Effector memory CD4-positive, alpha-beta T cell (primary cell): ENCODE measurements around the gene SYNGR1.
"Not testable (repeated sequence)": the region's sequence is repeated elsewhere in the genome, so short reads cannot be mapped to it uniquely, and the experiment has no call there.

Experiments
- DNase-seq, 3 donors: peaks; one replicate each; pipeline ENCODE4 v3.0.0-alpha.2; 2020
- H3K27ac ChIP-seq: 2 replicates; pipeline ENCODE4 v1.7.0; 2013; ENCODE audit warnings: mild to moderate bottlenecking, low read length, moderate library complexity; ENCODE audit not compliant: insufficient read depth, poor library complexity, severe bottlenecking
- H3K27me3 ChIP-seq: replicated peaks from 2 replicates; pipeline ENCODE4 v1.7.0; 2013; ENCODE audit warnings: mild to moderate bottlenecking, low read length; ENCODE audit not compliant: insufficient read depth, control insufficient read depth, poor library complexity, severe bottlenecking
- H3K36me3 ChIP-seq: 2 replicates; pipeline ENCODE4 v1.7.0; 2013; ENCODE audit warnings: mild to moderate bottlenecking, low read length, moderate library complexity; ENCODE audit not compliant: control insufficient read depth, insufficient read depth
- H3K4me1 ChIP-seq: 2 replicates; pipeline ENCODE4 v1.7.0; 2013; ENCODE audit warnings: low read length, mild to moderate bottlenecking; ENCODE audit not compliant: control insufficient read depth, insufficient read depth, poor library complexity, severe bottlenecking
- H3K4me3 ChIP-seq: 2 replicates; pipeline ENCODE4 v1.7.0; 2013; ENCODE audit warnings: low read length, low read depth, mild to moderate bottlenecking; ENCODE audit not compliant: insufficient read depth, poor library complexity, severe bottlenecking
- H3K9me3 ChIP-seq: 2 replicates; pipeline ENCODE4 v1.7.0; 2013; ENCODE audit warnings: mild to moderate bottlenecking, low read length, moderate library complexity; ENCODE audit not compliant: control insufficient read depth

Gene SYNGR1

DNA sequence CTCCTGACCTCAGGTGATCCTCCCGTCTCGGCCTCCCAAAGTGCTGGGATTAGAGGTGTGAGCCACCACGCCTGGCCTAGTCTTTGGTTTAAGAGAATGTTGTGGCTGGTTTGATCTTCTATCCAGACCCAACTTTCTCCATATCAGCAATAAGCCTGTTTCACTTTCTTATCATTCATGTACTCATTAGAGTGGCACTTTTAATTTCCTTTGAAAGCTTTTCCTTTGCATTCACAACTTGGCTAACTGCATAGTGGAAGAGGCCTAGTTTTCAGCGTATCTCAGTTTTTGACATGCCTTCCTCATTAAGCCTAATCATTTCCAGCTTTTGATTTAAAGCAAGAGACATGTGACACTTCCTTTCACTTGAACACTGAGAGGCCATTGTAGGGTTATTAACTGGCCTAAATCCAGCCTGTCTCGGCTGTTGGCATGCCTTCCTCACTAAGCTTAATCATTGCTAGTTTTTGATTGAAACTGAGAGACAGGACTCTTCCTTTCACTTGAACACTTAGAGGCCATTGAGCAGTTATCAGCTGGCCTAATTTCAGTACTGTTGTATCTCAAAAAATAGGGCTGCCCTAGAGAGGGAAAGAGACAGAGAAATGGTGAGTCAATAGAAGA, 17.2 kb upstream of the SYNGR1 start:
- H3K4me3 ChIP-seq, result no peak overlapping the region
- H3K36me3 ChIP-seq, result no peaks in the 10 kb centered on the region
- no peak for DNase-seq
- H3K4me1 ChIP-seq, result no peaks in the 10 kb centered on the region
- no peaks in the 10 kb centered on the region for H3K9me3 ChIP-seq
- no peak overlapping the region for H3K27ac ChIP-seq
- no peaks in the 10 kb centered on the region for H3K27me3 ChIP-seq

DNA sequence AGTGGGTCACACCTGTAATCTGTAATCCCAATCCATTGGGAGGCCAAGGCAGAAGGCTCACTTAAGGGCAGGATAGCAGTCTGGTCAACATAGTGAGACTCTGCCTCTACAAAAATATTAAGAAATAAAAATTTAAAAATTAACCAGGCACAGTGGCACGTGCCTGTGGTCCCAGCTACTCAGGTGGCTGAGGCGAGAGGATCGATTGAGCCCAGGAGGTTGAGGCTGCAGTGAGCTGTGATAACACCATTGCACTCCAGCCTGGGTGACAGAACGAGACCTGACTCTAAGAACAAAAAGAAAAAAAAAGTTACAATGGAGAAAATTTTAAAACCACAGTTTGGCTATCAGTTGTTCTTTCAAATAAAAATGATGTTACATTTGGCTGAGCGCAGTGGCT, 13.4 kb upstream of the SYNGR1 start:
- no peaks in the 10 kb centered on the region for H3K27me3 ChIP-seq
- no peak for DNase-seq
- H3K9me3 ChIP-seq, result no peaks in the 10 kb centered on the region
- H3K36me3 ChIP-seq, result no peaks in the 10 kb centered on the region
- H3K27ac ChIP-seq, result no peak overlapping the region
- no peak overlapping the region for H3K4me3 ChIP-seq
- H3K4me1 ChIP-seq, result no peaks in the 10 kb centered on the region

- not testable (repeated sequence) for H3K27ac ChIP-seq, DNase-seq, H3K4me1 ChIP-seq, H3K4me3 ChIP-seq, H3K27me3 ChIP-seq, H3K9me3 ChIP-seq, H3K36me3 ChIP-seq
These were observed 10.0 kb upstream of the SYNGR1 start for GRCh38 chr22:39339775-39340174.

GRCh38 chr22:39341179-39341578, 8.6 kb upstream of the SYNGR1 start:
- DNase-seq, result no peak
- Histone ChIP-seq H3K4me1 (no peaks in the 10 kb centered on the region), H3K36me3 (no peaks in the 10 kb centered on the region), H3K4me3 (no peak overlapping the region), H3K27me3 (no peaks in the 10 kb centered on the region), H3K27ac (no peak overlapping the region), H3K9me3 (no peaks in the 10 kb centered on the region)

DNA sequence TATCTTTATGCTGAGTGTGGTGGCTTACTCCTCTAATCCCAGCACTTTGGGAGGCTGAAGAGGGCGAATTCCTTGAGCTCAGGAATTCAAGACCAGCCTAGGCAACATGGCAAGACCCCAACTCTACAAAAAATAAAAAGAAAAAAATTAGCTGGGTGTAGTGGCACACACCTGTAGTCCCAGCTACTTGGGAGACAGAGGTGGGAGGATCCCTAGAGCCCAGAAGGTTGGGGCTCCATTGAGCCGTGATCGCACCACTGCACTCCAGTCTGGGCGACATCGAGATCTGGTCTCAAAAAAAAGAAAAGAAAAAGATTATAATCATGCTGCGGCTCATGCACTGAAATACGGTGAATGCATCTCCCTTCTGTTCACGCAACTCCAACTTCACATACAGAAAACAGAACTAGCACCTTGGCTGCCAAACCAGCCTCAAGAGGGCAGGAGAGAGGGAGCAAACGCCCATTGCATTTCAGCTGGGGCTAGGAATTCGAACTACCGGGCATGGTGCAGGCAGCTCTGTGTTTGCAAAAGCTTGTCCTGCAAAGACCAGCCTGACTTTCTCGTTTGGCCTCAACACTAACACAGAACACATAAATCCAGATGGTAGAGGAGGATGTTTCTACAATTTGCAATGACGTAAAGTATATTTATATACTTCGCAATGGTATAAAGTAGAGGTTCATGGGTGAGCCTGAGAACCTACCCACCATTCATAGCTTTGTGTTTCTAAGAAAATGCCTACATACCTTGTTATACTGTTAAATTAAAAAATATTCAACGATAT, 6.3 kb upstream of the SYNGR1 start:
- H3K4me3 ChIP-seq, result no peak overlapping the region

DNA sequence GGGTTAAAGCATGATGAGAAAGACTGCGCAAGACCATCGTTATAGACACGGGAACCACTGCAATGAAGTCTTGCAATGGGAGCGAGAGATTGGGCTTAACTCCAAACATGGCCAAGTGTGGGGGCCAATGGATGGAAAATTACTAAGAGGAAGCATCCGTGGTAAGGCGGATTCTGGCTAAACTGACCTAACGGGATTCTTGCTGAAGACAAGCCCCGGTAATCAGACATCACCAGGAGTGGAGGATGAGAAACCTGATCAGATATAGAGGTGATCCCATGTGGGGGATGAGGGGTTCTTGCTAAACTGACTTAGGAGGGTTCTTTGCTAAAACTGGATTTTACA, 5.8 kb upstream of the SYNGR1 start:
- H3K4me1 ChIP-seq, result no peaks in the 10 kb centered on the region
- DNase-seq, result no peak
- no peak overlapping the region for H3K27ac ChIP-seq
- H3K9me3 ChIP-seq, result no peaks in the 10 kb centered on the region
- no peaks in the 10 kb centered on the region for H3K36me3 ChIP-seq
- H3K27me3 ChIP-seq, result peaks cover 5% of the 10 kb centered on the region
- no peak overlapping the region for H3K4me3 ChIP-seq

More for the DNA sequence above, 6.3 kb upstream of the SYNGR1 start:
- Histone ChIP-seq H3K9me3 (no peaks in the 10 kb centered on the region), H3K36me3 (no peaks in the 10 kb centered on the region), H3K27me3 (no peaks in the 10 kb centered on the region), H3K4me1 (no peaks in the 10 kb centered on the region), H3K27ac (no peak overlapping the region)
- peak in 2 of 3 donors; percentile 5 to 27 for DNase-seq

- Histone ChIP-seq H3K27me3 (peaks cover 11% of the 10 kb centered on the region), H3K27ac (no peak overlapping the region), H3K4me1 (peaks cover under 1% of the 10 kb centered on the region), H3K9me3 (no peaks in the 10 kb centered on the region), H3K36me3 (no peaks in the 10 kb centered on the region), H3K4me3 (no peak overlapping the region)
- no peak for DNase-seq
These were observed 4.6 kb upstream of the SYNGR1 start for GRCh38 chr22:39345231-39345630.

DNA sequence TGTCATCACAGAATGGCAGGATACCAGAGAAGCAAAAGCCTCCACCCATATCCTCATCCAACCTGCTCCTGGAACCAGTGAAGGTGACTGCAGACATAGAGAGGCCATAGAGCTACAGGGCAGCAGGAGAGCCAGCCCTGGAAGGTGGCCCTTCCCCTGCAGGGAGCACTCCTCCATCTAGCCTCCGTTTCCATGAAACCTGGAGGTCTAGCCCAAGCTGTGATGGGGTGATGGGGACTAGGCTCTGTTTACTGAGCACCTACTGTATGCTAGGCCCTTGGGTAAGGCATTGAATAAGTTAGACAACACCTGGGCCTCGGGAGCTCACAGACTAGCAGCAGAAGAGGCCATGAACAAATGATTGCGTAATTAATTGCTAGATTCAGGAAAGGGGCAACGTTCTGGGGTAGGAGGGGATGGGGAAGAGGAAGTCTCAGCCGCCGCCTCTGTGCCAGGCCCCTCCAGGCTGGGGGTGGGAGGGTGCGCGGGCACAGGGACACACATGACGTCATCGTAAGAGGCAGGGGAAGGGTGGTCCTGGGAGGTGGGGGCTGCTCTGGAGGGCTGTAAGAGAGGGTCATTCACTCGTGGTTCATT, 784 bp upstream of the SYNGR1 start:
- Histone ChIP-seq H3K4me1 (peaks cover 5% of the 10 kb centered on the region), H3K9me3 (no peaks in the 10 kb centered on the region), H3K27ac (no peak overlapping the region), H3K4me3 (peak overlapping the region; percentile 37), H3K27me3 (peaks cover 17% of the 10 kb centered on the region), H3K36me3 (no peaks in the 10 kb centered on the region)
- no peak for DNase-seq

DNA sequence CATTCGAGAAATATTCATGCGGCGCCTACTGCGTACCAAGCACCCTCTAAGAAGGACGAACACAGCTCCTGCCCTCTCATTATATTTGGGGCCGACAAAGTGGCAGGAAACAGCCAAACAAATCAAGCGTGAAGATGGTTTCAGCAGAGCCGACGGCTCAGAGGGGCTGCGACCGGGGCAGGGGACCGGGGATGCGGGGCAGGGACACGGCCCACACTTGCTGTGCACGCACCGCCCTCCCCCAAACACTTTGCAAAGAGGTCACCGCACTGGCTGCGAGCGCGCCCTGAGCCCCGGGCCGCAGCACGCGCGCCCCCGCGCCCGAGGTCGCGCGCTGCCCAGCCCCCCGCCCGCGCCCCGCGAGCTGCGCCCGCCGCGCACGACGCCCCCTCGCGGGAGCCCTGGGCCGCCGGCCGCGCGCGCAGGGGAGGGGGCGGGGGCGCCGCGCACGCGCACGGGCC, 255 bp upstream of the SYNGR1 start:
- Histone ChIP-seq H3K9me3 (no peaks in the 10 kb centered on the region), H3K4me3 (peak overlapping the region; percentile 37), H3K4me1 (peaks cover 5% of the 10 kb centered on the region), H3K36me3 (no peaks in the 10 kb centered on the region), H3K27me3 (peaks cover 17% of the 10 kb centered on the region), H3K27ac (no peak overlapping the region)
- DNase-seq, result no peak
